ENCODE measurements around the gene FHIP2A. TPM values are rescaled to one million over a fixed set of nuclear protein-coding genes. Genes with fewer than 3 reads are reported as not detected.

Gene FHIP2A
- total RNA-seq, 1 donor from 2014 or later, result 30.2 TPM

DNA sequence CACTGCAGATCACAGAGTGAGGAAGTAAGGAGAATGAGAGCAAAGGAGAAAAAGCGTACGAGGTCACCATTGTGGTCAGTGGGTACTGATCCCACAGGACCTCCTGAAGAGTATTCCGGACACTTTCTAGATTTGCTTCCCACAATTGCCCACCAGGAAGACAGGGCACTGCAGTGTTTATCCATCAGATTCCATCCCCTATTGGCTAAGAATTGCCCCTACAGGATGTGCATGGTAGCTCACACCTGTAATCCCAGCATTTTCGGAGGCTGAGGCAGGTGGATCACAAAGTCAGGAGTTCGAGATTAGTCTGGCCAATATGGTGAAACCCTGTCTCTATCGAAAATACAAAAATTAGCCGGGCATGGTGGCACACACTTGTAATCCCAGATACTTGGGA, 5.3 kb upstream of the FHIP2A start:
- Histone ChIP-seq H3K36me3 (no peaks in the 10 kb centered on the region), H3K27ac (no peak overlapping the region), H3K4me1 (no peaks in the 10 kb centered on the region), H3K4me3 (no peak overlapping the region), H3K9me3 (no peaks in the 10 kb centered on the region), H3K27me3 (no peaks in the 10 kb centered on the region)
- DNase-seq (no peak), ATAC-seq (no peak)
- no peak for TF ChIP-seq CTCF (IDR thresholded peaks at IDR 0.05)
- intact Hi-C loops (cut with DNase I), result no loop called here

DNA sequence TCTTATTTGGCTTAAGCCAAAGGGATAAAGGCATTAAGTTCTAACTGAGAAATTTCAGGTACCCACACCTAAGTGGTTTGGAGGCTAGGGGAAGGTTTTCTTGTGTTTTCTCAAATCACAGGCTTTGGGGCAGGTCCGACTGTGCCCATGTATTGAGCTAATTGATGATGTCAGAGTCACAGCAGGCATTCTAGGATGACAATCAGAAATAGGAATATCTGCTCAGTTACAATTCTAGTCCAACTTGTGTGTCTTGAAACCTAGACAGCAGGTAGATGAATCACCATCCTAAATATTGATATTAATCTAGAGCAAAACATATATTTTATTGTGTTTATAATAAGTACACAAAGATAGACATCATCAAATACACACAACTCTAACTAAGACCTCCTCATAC, 2.3 kb upstream of the FHIP2A start:
- Histone ChIP-seq H3K27me3 (no peaks in the 10 kb centered on the region), H3K36me3 (no peaks in the 10 kb centered on the region), H3K9me3 (no peaks in the 10 kb centered on the region), H3K4me3 (no peak overlapping the region), H3K27ac (no peak overlapping the region), H3K4me1 (peaks cover 10% of the 10 kb centered on the region)
- no peak for ATAC-seq
- intact Hi-C loops (cut with DNase I), result no loop called here
- no peak for TF ChIP-seq CTCF (IDR thresholded peaks at IDR 0.05)
- no peak for DNase-seq

DNA sequence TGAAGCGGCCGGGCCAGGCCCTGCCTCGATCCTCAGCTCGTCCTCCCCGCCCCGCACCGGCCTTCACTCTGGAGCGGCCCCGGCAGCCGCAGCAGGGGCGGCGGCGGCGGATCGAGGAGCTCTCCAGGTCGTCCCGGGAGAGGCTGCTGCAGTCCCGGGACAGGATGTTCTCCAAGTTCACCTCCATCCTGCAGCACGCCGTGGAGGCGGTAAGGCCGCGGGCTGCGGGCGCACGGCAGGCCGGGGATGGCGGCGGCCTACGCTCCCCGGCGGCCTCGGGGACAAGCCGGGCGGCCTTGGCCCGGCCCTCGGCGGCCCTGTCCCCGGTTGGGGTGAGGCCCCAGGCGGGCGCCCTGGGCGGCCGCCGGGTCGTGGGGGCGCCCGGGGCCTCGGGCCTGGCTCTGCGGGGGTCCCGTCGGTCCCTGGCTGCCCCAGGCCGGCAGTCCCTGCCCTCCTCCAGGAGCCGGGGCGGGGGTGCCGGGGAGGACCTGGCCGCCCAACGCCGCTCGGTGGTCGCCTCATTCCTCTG, 399 bp downstream of the FHIP2A start:
- H3K4me1 ChIP-seq, result peaks cover 28% of the 10 kb centered on the region
- H3K36me3 ChIP-seq, result no peaks in the 10 kb centered on the region
- DNase-seq, result no peak
- H3K4me3 ChIP-seq, result peak overlapping the region; percentile 79
- H3K27me3 ChIP-seq, result no peaks in the 10 kb centered on the region
- peak; percentile 78 for ATAC-seq
- TF ChIP-seq CTCF (IDR thresholded peaks at IDR 0.05), result no peak
- peak overlapping the region; percentile 98 for H3K27ac ChIP-seq
- intact Hi-C loops (cut with DNase I), result no loop called here
- no peaks in the 10 kb centered on the region for H3K9me3 ChIP-seq

- H3K27me3 ChIP-seq, result no peaks in the 10 kb centered on the region
- intact Hi-C loops (cut with DNase I), result no loop called here
- H3K36me3 ChIP-seq, result no peaks in the 10 kb centered on the region
- peak overlapping the region; percentile 79 for H3K4me3 ChIP-seq
- H3K27ac ChIP-seq, result peak overlapping the region; percentile 98
- ATAC-seq, result peak; percentile 12
- H3K4me1 ChIP-seq, result peaks cover 28% of the 10 kb centered on the region
- no peak for DNase-seq
- no peak for TF ChIP-seq CTCF (IDR thresholded peaks at IDR 0.05)
- no peaks in the 10 kb centered on the region for H3K9me3 ChIP-seq
Measured at GRCh38 chr10:114822444-114823076, 980 bp downstream of the FHIP2A start.

GRCh38 chr10:114823077-114823463, 1.5 kb downstream of the FHIP2A start:
- TF ChIP-seq CTCF (IDR thresholded peaks at IDR 0.05), result no peak
- Histone ChIP-seq H3K4me3 (peak overlapping the region; percentile 79), H3K4me1 (peaks cover 28% of the 10 kb centered on the region), H3K36me3 (no peaks in the 10 kb centered on the region), H3K9me3 (no peaks in the 10 kb centered on the region), H3K27ac (peak overlapping the region; percentile 98), H3K27me3 (no peaks in the 10 kb centered on the region)
- intact Hi-C loops (cut with DNase I), result no loop called here
- ATAC-seq, result no peak
- no peak for DNase-seq

Measured in upper lobe of right lung (tissue), 1 donor.